ENCODE measurements around the gene HAUS2.
A peak's percentile ranks its signal among the peaks of the same experiment; 100 is the strongest.
"Not testable (repeated sequence)": the region's sequence is repeated elsewhere in the genome, so short reads cannot be mapped to it uniquely, and the experiment has no call there.

The HAUS2 gene

GRCh38 chr15:42576040-42576594 is 27.5 kb downstream of the HAUS2 start:
- DNase-seq (ENCODE audit: low spot score), result peak; percentile 20

- no peak for DNase-seq (ENCODE audit: low spot score)
Observed at GRCh38 chr15:42576776-42577175, 28.1 kb downstream of the HAUS2 start.

GRCh38 chr15:42577514-42578031 is 28.9 kb downstream of the HAUS2 start:
- no peak for DNase-seq (ENCODE audit: low spot score)

- no peak for DNase-seq (ENCODE audit: low spot score)
Observed at GRCh38 chr15:42578984-42579537, 30.4 kb downstream of the HAUS2 start.

- DNase-seq (ENCODE audit: low spot score), result peak; percentile 95
Observed at GRCh38 chr15:42581272-42581730, 32.7 kb downstream of the HAUS2 start.

- DNase-seq (ENCODE audit: low spot score), result no peak
Observed at GRCh38 chr15:42582569-42583375, 34.1 kb downstream of the HAUS2 start.

GRCh38 chr15:42584031-42584765 is 35.6 kb downstream of the HAUS2 start:
- DNase-seq (ENCODE audit: low spot score), result peak; percentile 50

GRCh38 chr15:42590619-42591237 is 42.1 kb downstream of the HAUS2 start:
- no peak for DNase-seq (ENCODE audit: low spot score)

- peak; percentile 47 for DNase-seq (ENCODE audit: low spot score)
Observed at GRCh38 chr15:42591238-42591934, 42.7 kb downstream of the HAUS2 start.

GRCh38 chr15:42592716-42593115 is 44.1 kb downstream of the HAUS2 start:
- no peak for DNase-seq (ENCODE audit: low spot score)

GRCh38 chr15:42593143-42593542 is 44.5 kb downstream of the HAUS2 start:
- DNase-seq (ENCODE audit: low spot score), result no peak

- no peak for DNase-seq (ENCODE audit: low spot score)
Observed at GRCh38 chr15:42594095-42594494, 45.5 kb downstream of the HAUS2 start.

- DNase-seq (ENCODE audit: low spot score), result peak; percentile 47
Observed at GRCh38 chr15:42595626-42596240, 47.1 kb downstream of the HAUS2 start.

GRCh38 chr15:42601316-42601715 is 52.7 kb downstream of the HAUS2 start:
- not testable (repeated sequence) for DNase-seq (ENCODE audit: low spot score)

GRCh38 chr15:42602501-42602900 is 53.9 kb downstream of the HAUS2 start:
- DNase-seq (ENCODE audit: low spot score), result no peak

- no peak for DNase-seq (ENCODE audit: low spot score)
Observed at GRCh38 chr15:42603978-42604377, 55.3 kb downstream of the HAUS2 start.

- no peak for DNase-seq (ENCODE audit: low spot score)
Observed at GRCh38 chr15:42604894-42605744, 56.5 kb downstream of the HAUS2 start.

- no peak for DNase-seq (ENCODE audit: low spot score)
Observed at GRCh38 chr15:42605796-42606195, 57.2 kb downstream of the HAUS2 start.

GRCh38 chr15:42608110-42608531 is 59.5 kb downstream of the HAUS2 start:
- peak; percentile 29 for DNase-seq (ENCODE audit: low spot score)

All from Ammon's horn (tissue), 1 donor.